Head of caudate nucleus (tissue), 42 donors: ENCODE results near the gene PEAR1.

ENCODE experiments used
- DNase-seq, 42 donors: peaks; one replicate each; pipeline versions ENCODE4 v3.0.0 to v3.0.0-alpha.2; 2020 to 2021; ENCODE audit warnings: mixed read lengths in 7 of 42
- intact Hi-C: fragments of 100-400 bp; cut with DNase I; formaldehyde crosslinking; loops from one replicate; pipeline ENCODE4 v1.15.0; 2022

PEAR1 gene

DNA sequence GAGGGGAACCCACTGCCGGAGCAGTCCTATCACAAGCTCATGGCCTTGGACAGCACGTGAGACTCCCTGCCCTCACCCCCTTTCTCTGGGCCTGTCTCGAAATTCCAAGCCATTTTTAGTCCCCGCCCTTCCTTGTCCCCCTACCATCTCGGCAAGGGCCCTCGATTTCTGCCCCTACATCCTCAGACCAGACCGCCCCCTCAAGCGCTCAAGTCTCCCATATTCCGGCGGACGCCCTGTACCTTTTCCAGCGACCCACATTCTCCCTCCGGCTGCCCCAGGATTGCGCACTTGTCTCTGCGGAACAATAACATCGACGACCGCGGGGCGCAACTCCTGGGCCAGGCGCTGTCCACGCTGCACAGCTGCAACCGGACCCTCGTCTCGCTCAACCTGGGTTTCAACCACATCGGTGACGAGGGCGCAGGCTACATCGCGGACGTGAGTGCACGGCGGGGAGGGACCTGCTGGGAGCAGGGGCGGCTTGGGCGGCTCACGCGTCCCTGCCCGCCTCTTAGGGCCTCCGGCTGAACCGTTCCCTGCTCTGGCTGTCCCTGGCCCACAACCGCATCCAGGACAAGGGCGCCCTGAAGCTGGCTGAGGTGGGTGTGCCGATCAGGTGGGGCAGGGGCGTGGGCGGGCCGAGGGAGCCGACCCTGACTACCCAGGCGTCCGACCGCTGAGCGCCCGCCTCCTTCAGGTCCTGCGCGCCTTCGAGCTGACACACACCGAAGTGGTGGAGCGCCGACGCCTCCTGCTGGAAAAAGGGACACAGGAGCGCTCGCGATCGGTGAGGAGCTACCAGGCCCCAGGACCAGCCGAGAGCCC, 33.9 kb downstream of the PEAR1 start:
- DNase-seq = peak; percentile 9 to 80 (median 64)
- intact Hi-C loops = no loop called here

DNA sequence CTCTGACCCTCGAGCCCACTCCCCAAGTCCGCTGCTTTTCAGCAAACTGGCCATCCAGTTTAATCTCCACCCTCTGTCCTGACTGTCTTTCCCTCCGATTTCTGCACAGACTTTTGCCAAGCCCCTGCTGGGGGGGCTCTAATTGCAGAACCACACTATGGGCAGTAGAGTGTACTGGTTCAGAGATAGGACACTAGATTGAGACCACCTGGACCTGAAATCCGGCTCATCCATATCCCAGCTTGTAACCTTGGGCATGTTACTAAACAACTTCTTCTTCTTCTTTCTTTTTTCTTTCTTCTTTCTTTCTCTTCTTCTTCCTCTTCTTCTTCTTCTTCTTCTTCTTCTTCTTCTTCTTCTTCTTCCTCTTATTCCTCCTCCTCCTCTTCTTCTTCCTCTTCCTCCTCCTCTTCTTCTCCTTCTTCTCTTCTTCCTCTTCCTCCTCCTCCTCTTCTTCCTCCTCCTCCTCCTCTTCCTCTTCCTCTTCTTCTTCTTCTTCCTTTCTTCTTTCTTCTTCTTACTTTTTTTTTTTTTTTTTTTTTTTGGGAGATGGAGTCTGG, 34.6 kb downstream of the PEAR1 start:
- no peak for DNase-seq
- intact Hi-C loops = no loop called here

DNA sequence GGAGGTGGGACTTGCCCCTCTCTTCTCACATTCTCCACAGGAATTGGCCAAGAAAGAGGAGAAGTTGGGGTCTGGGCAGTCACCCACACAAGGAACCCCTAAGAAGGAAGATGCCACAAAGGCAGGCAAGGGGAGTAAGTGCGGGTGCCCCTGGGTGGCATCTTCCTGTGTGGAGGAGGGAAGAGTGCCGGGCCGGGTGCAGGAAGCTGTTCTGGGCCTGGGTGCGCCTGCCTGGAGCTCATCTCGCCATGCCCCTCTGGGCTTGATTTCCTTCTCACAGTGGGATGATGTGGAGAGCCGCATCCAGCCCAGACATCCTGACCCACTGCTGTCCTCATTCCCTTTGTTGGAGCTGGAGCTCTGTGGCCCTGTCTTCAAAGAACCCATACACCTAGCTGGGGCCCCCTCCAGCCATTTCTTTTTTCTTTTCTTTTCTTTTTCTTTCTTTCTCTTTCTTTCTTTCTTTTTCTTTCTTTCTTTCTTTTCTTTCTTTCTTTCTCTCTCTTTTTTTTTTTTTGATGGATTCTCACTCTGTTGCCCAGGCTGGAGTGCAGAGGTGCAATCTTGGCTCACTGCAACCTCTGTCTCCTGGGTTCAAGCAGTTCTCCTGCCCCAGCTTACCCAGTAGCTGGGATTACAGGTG, 36.2 kb downstream of the PEAR1 start:
- DNase-seq = no peak
- intact Hi-C loops = no loop called here

DNA sequence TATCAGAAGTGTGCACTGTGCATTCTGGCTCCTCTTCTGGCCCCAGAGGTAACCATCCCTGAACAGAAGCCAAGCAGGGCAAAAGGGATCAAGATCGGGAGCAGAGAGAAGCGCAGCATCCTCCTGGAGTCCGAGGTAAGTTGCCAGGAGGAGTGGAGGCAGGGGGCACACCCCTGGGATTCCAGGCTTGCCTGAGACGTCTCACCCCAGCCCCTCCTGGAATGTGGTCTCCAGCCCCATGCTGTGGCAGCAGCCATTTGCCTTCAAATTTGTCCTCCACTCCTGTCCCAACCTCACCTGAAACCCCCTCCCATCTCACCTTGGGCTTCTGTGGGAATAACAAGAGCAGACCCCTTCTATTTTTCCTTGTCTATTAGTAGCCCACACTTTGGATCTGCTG, 37.0 kb downstream of the PEAR1 start:
- DNase-seq = no peak
- intact Hi-C loops = no loop called here

DNA sequence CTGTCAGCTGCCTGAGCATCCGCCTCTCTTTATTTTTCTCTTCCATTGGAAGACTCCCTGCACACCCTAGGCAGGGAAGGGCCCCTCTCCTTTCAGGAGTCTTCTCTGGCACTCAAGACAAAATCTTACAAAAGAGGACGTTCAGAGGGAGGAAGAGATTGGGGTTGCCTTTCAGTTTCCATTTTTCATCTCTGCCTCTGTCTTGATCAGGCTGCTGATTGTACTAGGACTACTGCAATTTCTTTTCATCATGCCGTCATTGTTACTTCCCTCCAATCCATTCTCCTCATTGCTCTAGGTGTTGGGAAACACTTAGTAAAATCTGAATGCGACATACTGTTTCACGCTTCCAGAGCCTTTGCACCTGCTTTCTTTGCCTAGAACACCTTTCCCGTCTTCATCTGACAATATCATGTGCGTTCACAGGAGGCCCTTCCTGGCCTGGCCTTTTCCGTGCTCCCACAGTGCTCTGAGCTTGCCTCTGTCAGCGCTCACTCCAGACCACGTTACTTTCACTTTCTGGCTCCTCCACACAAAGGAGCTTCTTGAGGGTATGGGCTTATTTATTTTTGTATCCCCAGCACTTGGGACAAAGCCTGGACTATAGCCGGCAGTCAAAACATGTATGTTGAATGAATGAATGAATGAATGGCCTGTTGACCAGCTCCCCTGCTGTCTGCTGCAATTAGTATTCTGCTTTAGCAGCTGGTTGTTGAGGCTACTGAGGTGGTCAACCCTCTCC, 37.9 kb downstream of the PEAR1 start:
- DNase-seq = peak in 7 of 42 donors; percentile 19 to 56 (median 25)
- intact Hi-C loops = no loop called here

DNA sequence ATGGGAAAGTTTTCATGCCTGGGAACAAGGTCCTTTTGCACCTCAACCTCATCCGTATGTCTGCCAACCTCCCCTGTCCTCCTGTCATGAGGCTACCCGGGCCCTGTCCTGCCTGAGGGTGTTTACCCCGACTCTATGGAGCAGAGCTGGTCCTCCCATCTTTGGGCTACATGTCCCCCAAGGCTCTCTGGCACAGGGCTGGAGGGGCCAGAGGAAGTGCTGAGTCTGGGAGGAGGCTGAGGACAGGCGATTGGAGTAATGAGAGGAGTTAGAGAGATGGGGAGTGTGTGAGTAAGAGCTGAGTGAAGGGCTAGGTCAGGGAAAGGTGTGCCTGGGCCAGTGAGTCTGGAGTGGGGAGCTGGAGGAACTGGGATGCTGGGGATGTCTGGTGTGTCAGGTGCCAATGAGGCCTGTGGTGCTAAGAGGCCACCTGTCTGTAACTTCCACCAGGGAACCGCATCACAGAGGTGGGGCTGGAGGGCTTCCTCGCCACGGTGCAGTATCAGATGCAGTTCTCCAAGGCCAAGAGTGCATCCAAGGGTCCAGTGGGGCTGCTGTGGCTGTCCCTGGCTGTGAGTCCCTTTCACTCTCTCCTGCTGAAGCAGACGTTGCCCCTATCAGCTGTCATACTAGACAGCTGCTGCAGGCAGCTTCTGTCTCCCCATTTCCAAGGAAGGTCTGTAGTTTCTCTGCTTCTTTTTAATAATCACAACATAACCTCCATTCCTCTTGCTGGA, 38.6 kb downstream of the PEAR1 start:
- DNase-seq = no peak
- intact Hi-C loops = no loop called here

DNA sequence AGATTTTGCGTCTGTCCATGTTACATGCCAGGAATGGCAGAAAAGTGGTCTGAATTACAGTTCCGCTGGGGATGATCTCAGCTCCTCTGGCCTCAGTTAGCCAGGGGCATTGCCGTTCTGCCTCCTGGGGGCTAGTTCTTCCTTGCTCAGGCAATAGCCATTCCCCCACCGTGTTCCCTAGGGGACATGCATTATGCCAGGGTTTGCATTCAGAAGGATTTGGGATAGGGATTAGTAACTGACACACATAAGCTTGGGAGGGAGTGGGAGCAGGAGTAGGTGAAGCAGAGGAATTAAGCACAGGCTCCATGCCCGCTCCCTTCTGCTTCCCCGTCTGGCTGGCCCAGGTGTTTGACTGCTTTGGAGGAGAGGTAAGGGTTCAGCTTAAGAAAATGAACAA, 39.6 kb downstream of the PEAR1 start:
- DNase-seq = peak in 1 of 42 donors; percentile 3
- intact Hi-C loops = no loop called here

DNA sequence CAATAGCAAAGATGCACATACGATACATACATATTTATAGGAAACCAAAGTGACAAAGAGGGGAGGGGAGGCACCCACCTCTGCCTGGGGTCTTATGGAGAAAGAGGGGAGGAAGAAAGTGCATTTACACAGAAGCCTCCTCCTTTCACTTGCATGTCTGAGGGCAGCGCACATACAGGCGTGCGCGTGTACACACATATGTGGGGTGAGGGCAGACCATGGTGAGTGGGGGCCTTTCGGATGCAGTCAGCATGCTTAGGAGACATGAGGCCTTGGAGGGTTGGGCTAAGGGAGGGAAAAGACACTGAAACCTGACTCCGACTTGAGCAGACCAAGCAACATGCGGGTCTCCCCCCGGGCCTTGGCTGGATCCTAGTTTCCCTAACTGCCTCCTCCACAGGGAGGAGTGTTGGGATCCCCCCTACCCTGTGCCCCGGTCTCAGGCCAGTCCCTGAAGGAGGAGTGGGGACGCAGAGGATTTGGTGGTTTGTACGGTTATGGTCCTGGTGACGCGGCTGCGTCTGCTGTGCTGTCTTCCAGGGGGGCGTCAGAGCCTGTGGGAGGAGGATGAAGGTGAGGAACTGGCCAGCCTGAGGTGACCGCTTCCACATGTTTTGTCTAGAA, 42.1 kb downstream of the PEAR1 start:
- intact Hi-C loops = no loop called here
- DNase-seq = no peak

DNA sequence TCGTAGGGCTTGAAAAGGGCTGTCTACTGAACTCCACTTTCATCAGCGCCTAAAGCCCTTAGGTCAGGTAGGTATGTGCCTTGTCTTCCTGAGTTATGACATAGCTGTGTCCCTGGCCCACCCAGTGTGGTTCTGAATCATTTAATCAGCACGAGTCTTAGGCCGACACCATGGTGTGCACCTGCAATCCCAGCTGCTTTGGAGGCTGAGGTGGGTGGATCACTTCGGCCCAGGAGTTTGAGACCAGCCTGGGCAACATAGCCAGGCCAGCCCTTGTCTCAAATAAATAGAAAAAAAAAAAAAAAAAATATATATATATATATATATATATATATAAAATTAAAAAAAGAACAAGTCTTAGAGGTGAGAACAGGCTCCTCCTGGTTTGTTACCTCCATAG, 42.7 kb downstream of the PEAR1 start:
- intact Hi-C loops = no loop called here
- no peak for DNase-seq

DNA sequence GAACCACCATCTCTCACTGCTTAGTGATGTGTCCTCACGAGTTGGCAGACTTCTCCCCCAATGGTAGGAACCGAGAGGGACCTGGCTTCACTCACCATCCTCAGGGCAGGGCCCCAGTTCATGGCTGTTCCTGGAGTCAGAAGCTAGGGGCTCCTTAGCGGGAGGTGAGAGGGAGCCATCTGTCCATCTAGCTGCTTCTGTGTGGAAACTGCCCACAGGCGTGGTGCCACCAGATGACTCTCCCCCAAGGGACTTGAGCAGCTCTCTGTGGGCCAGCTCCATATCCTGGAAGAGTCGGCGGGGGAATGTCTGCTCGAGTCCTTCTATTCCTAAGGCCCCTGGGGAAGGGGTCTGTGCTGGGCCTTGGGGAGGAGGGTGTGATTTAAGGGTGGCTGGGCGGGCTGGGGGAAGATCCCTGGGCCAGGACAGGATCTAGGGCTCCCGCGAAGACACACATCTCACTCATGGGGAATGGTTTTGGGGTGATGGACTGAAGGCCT, 43.3 kb downstream of the PEAR1 start:
- peak in 1 of 42 donors; percentile 26 for DNase-seq
- intact Hi-C loops = no loop called here

DNA sequence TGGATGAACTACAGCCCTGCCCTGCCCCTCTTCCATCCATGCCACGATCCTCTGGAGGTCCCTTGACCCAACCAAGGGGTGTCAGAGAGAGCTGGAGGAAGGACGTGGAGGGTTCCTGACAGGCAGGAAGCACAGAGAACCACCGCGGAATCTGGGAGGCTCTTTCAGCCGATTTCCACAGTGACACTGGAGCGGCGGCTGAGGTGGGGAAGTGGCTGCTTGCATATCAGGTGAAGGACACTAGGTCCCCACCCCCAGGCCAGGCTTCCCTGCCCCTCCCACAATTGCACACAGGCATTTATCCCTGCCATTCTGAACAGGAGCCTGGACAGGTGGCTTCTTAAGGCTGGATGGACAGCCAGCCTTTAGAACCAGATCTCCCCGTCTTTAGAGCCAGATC, 44.4 kb downstream of the PEAR1 start:
- intact Hi-C loops = no loop called here
- DNase-seq = peak in 1 of 42 donors; percentile 17

DNA sequence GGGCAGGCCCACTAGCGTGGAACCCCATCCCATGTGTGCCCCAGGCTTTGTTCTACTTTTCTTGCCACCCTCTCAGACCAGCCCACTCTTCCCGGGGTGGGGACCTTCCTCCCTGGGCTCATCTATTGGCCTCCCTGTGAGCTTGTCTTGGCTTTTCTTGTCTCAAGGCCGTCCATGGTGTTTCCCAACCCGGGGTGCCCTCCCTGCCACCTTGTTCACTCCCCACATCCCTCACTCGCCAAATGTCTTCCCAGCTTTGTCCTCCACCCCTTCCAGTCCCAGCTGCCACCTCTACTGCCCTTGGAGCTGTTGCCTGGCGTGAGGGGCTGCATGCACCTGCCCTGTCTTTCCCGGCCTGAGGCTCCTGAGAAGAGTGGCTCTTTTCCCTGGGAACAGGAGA, 45.3 kb downstream of the PEAR1 start:
- intact Hi-C loops = no loop called here
- peak in 1 of 42 donors; percentile 9 for DNase-seq

DNA sequence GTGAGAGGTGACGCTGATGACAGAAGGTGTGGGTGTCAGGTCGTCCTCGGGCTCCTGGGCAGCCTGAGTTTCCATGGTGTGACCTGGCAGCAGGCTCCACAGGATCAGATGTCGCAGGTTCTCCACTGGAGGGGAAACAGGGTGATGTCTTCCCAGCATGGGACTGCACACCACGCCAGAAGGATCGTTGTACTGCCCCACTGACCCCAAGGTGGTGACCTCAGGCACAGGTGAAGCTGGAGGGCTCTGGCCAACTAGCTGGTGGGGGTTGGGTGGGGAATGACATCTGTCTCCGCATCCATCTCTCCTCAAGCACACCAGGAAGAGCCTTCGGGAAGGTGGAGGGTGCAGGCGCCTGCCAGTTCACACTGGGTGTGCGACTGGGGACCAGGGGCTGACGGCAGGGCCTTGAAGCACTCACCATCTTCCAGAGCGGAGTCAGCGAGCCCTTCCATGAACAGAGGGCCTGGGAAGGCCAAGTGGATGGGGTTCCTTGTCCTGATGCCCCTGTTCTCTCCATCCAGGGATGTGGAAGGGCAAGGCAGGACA, 46.3 kb downstream of the PEAR1 start:
- DNase-seq = no peak
- intact Hi-C loops = no loop called here

DNA sequence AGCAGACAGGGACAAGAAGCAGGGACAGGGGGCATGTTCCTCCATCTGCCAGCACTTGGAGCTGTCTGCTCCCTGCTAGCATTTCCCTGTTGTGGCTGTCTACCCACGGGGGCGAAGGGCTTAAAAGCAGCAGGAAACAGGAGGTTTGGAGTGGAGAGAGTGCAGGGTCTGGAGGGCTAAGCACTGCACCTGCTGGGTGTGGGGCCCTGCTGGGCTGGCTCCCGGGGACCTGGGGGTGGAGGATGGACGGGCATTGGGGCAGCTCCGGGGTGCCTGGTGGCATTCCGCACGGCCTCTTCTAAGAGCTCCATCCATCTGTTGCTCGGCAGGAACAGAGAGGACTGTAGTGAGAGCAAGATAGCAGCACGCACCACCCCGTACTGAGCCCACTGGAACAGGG, 48.2 kb downstream of the PEAR1 start:
- no peak for DNase-seq
- intact Hi-C loops = no loop called here

DNA sequence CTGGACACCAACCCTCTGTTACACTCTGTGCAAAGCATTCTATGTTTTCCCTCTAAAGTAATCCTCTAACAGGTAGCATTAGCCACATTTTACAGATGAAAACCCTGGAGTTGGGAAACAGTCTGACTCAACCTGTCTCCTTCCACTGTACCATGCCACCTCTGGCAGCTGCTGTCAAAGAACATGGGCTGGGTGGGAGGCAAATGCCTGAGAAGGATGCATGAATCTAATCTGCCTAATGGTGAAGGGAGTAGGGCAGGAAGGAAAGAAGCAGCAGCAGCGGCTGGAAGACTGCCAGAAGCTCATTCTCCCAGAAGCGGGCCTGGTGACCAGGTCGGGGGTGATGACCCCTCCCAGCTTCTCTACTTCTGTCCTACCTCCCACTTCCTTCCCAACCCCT, 48.7 kb downstream of the PEAR1 start:
- peak in 38 of 42 donors; percentile 15 to 94 (median 66) for DNase-seq
- intact Hi-C loops = no loop called here

DNA sequence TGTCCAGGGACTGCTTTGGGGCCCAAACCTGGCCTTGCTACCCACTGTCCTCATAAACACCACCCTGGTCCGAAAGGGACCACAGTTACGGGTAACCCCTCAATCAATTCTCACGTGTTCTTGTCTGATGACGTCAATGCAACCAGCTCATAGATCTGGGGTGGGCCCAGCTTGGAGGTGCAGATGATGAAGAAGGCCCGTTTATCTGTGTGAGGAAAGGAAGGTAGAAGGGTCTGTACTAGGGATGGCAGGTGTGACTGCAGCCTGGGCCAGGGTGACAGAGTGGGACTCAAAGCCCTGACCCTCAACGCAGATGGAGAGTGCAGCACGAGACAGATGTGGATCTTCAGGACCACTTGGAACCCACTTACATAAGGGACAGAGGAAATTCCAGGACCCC, 49.1 kb downstream of the PEAR1 start:
- DNase-seq = no peak
- intact Hi-C loops = no loop called here

DNA sequence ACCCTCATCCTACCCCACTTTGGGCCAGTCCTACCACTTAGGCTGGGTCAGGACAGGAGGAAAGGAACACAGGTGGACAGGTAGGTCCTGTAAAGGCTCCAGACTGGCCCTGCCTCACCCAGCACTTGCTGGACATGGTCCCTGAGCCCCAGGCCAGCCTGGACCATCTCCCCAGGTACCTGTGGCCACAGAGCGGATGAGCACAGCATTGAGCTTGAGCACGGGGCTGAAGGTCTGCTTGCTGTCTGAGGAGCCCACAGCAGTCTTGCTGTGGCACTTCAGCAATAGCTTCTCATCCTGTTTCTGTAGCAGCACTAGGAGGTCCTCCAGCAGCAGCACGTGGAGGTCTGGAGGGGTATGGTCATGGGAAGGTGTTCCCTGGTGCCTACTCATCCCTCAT, 50.2 kb downstream of the PEAR1 start:
- intact Hi-C loops = no loop called here
- DNase-seq = peak in 1 of 42 donors; percentile 30

DNA sequence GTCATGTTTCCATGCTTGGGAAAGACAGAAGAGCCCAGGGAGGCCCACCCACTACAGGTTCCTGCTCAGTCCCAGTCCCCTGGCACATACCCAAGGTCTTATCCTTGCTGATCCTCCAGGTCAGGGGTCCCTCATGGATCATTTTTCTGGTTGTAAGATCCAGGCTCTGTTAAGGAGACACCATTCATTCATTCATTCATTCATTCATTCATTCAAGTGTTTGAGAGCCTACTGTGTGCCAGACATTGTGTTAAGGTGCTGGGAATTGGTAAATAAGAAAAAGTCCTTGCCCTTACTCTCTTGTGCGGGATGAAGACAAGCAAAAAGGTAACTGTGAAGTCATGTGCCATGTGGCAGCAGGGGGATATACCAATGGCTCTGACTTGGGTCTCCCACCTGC, 50.8 kb downstream of the PEAR1 start:
- DNase-seq = no peak
- intact Hi-C loops = no loop called here
